GM18505 (cell line): ENCODE data around the gene TNIP2.

Experiments used
- ATAC-seq: cut with Tn5 transposase; IDR thresholded peaks from one replicate; pipeline ENCODE4 v1.9.1; 2021; ENCODE audit not compliant: unreplicated experiment
- POLR2A ChIP-seq: IDR thresholded peaks from 4 replicates; pipeline ENCODE4 v1.6.1; 2011; ENCODE audit warnings: borderline replicate concordance; ENCODE audit not compliant: insufficient read depth, insufficient read length; ENCODE audit errors: extremely low read depth

The TNIP2 gene

DNA sequence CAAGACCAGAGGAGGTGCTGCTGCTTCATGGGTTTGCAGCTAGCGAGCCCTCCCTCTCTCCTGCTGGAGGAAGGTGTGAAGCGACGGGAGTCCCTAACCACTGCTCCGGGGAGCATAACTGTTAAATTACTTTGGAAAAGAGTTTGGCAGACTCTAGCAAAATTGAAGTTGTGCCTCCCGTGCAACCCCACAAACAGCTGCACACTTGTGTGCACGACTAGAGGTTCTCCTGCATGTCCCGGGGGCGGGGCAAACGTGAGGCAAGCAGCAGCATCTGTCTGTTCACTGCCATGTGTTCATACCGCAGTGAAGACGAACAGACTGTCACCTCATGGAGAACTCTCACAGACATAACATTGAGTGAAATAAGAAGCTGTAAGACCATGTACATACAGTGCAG is 34.5 kb downstream of the TNIP2 start:
- ATAC-seq: no peak
- no peak for TF ChIP-seq POLR2A

- no peak for ATAC-seq
- TF ChIP-seq POLR2A: no peak
Measured at GRCh38 chr4:2716236-2716635, 39.9 kb downstream of the TNIP2 start.

- ATAC-seq: no peak
- no peak for TF ChIP-seq POLR2A
Measured at GRCh38 chr4:2715426-2715825, 40.7 kb downstream of the TNIP2 start.

DNA sequence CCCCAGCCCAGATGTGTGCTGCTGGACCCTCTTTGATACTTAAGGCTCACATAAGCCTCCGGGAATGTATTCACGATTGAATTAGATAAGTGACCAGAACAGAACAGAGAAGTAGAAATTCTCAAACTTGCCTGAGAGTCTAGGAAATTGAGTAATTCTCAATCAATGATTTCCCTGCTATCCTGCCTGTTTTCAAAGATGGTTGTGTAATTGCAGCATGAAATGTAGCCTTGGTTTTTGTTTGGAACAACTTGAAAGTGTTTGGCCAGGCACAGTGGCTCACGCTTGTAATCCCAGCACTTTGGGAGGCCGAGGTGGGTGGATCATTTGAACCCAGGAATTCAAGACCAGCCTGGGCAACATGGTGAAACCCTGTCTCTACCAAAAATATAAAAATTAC is 41.2 kb downstream of the TNIP2 start:
- no peak for TF ChIP-seq POLR2A
- ATAC-seq: no peak

- no peak for TF ChIP-seq POLR2A
Measured at GRCh38 chr4:2714061-2714770, 41.9 kb downstream of the TNIP2 start.

DNA sequence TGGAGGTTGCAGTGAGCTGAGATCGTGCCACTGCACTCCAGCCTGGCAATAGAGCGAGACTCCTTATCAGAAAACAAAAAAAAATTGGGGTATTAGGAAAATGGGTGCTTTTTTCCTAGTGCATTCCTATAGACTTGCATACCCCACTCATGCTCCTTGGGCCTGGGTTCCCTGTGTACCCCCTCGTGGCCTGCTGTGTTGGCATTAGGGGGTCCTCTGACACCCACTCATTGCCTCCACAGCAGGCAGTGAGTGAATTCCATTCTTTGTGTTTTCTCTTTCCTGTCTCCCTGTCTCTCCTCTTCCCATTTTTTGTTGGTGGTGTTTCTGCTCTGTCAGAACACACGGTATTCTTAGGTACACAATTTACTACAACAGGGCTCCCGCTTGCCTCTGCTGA is 42.8 kb downstream of the TNIP2 start:
- no peak for ATAC-seq
- no peak for TF ChIP-seq POLR2A

More at GRCh38 chr4:2714061-2714770, 41.9 kb downstream of the TNIP2 start:
- ATAC-seq: no peak

GRCh38 chr4:2712261-2712842 is 43.8 kb downstream of the TNIP2 start:
- TF ChIP-seq POLR2A: no peak
- ATAC-seq: no peak

DNA sequence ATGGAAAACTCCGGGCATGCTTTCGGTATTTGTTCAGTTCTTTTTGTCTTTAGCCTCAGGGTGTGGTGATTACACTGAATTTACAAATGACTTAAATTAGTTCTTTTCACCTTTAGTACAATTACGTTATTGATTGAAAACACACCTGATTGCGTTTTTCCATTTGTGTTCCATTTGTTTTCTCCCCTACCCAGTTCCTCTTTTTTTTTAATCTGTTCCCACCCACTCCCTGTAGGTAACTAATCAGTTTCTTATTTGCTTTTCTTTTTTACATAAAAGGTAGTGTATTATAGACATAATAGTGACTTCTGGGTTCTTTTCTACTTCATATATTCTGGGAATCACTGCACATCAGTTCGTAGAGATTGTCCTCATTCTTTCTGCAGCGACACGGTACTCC is 53.4 kb downstream of the TNIP2 start:
- no peak for ATAC-seq
- TF ChIP-seq POLR2A: no peak

- ATAC-seq: no peak
- TF ChIP-seq POLR2A: no peak
Measured at GRCh38 chr4:2702361-2702760, 53.8 kb downstream of the TNIP2 start.

- no peak for TF ChIP-seq POLR2A
- no peak for ATAC-seq
Measured at GRCh38 chr4:2700031-2700430, 56.1 kb downstream of the TNIP2 start.

- no peak for ATAC-seq
- TF ChIP-seq POLR2A: no peak
Measured at GRCh38 chr4:2699534-2699933, 56.6 kb downstream of the TNIP2 start.

DNA sequence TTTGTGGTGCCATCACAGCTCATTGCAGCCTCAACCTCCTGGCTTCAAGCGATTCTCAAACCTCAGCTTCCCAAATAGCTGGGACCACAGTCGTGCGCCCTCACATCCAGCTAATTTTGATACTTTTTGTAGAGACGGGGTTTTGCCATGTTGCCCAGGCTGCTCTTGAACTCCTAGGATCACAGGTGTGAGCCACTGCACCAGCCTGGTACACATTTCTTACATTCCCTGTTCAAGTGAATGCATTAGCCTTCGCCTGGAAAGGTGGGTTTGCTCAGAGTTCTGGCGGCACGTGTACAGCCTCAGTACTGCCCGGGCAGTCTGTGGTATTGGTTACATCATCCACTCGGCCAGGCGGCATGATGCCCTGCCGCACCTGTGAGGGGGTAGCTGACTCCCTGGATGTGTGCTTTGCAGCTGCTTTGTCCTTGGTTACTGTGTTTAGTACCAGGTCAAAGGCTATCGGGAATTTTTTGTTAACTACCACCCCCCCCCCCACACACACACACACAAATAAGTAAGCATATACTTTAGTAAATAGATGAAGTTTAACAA is 57.1 kb downstream of the TNIP2 start:
- ATAC-seq: no peak
- no peak for TF ChIP-seq POLR2A

DNA sequence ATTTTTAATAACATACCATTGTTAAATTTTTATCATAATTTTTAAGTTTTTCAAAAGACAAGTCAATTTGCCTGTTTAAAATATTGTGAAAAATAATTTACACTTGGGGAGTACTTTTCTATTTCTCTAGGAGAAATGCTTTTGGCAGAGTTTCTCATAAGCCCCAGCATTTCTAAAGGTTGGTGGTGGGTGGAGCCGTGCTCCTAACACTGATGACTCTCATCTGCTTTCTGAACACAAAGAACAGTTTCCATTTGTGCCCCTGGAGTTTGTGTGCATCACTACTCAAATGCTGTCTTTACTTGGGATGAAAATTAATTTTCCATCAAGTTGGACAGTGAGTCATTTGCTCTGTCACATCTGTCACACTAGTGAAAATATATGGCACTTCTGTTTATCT is 57.6 kb downstream of the TNIP2 start:
- ATAC-seq: no peak
- no peak for TF ChIP-seq POLR2A

DNA sequence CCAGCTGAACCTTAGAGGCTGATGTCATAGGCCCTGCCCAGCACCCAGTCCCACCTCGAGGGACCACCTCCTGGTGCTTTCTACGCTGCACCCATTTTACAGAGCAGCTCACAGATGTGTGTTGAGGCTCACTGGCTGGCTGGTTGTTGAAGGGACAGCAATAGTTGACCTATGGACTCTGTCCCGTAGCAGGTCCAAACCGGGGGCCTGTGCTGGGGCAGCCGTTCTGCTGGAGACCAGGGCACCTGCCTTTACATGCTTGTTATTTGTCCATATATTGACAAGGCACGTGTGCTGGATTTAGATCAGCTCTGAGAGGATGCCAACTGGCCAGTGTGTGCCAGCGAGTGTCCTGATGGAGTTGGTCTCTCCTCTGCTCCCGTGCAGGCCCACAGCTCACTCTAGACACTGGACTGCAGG is 58.1 kb downstream of the TNIP2 start:
- TF ChIP-seq POLR2A: no peak

More for the DNA sequence above, 58.1 kb downstream of the TNIP2 start:
- no peak for ATAC-seq
